HEK293 (cell line): Measurements from ENCODE around the gene LRRC26.

Experiments used
- CTCF ChIA-PET: fragments of 350-600 bp; formaldehyde crosslinking; extraction: SDS; loops from one replicate; lab custom pipeline; 2021; ENCODE audit warnings: antibody characterized with exemption; lab: Yijun Ruan, JAX
- POLR2A ChIA-PET: fragments of 300-600 bp; formaldehyde crosslinking; extraction: SDS; loops from one replicate; lab custom pipeline; 2020; ENCODE audit warnings: antibody characterized with exemption, inconsistent platforms; lab: Yijun Ruan, JAX
- H3K27ac ChIP-seq: fragments of 200-500 bp; sonication (Bioruptor generic); 2 replicates; pipeline ENCODE4 v1.5.1; 2014; ENCODE audit warnings: low read depth, low read length, control low read depth, inconsistent platforms; ENCODE audit errors: extremely low read depth
- H3K36me3 ChIP-seq, 2 experiments: fragments of 200-500 bp in 1 of 2; sonication (Bioruptor generic) in 1 of 2; 1 replicate in 1 of 2; 2 replicates in 1 of 2; pipeline ENCODE4 v1.5.1; 2014 to 2017; ENCODE audit warnings: inconsistent platforms in 2 of 2, low read length in 2 of 2; ENCODE audit not compliant: control insufficient read depth in 2 of 2, insufficient read depth in 1 of 2
- H3K4me1 ChIP-seq: fragments of 200-500 bp; sonication (Bioruptor generic); 2 replicates; pipeline ENCODE4 v1.5.1; 2014; ENCODE audit warnings: mild to moderate bottlenecking, low read length, inconsistent platforms; ENCODE audit not compliant: control insufficient read depth, insufficient read depth
- H3K4me3 ChIP-seq: 2 replicates; pipeline ENCODE4 v1.5.1; 2011; ENCODE audit warnings: low read depth, mild to moderate bottlenecking, control low read depth, low read length, moderate library complexity
- H3K9me3 ChIP-seq: fragments of 200-500 bp; sonication (Bioruptor generic); 2 replicates; pipeline ENCODE4 v1.5.1; 2014; ENCODE audit warnings: low read depth, low read length, inconsistent platforms; ENCODE audit not compliant: control insufficient read depth, insufficient read depth
- GLIS2 ChIP-seq: fragments of 450-650 bp; formaldehyde crosslinking; IDR thresholded peaks from 2 replicates; pipeline ENCODE4 v1.5.1; 2016; ENCODE audit warnings: missing biosample characterization, missing genetic modification characterization
- HIC1 ChIP-seq: fragments of 450-650 bp; formaldehyde crosslinking; IDR thresholded peaks from 2 replicates; pipeline ENCODE4 v1.5.1; 2016; ENCODE audit warnings: missing biosample characterization, missing genetic modification characterization
- INSM2 ChIP-seq: fragments of 450-650 bp; formaldehyde crosslinking; IDR thresholded peaks from 2 replicates; pipeline ENCODE4 v1.5.1; 2016; ENCODE audit warnings: missing biosample characterization, missing genetic modification characterization
- KLF8 ChIP-seq: fragments of 450-650 bp; formaldehyde crosslinking; IDR thresholded peaks from 2 replicates; pipeline ENCODE4 v1.5.1; 2016; ENCODE audit warnings: missing biosample characterization, missing genetic modification characterization
- KLF9 ChIP-seq: fragments of 450-650 bp; formaldehyde crosslinking; IDR thresholded peaks from 2 replicates; pipeline ENCODE4 v1.5.1; 2016; ENCODE audit warnings: missing biosample characterization, missing genetic modification characterization, low read depth
- PBX3 ChIP-seq: sonication (generic); formaldehyde crosslinking; IDR thresholded peaks from 2 replicates; pipeline ENCODE4 v1.8.1; 2022; ENCODE audit warnings: mild to moderate bottlenecking, moderate library complexity, missing genetic modification reagents
- SCRT2 ChIP-seq: fragments of 450-650 bp; formaldehyde crosslinking; IDR thresholded peaks from 2 replicates; pipeline ENCODE4 v1.5.1; 2016; ENCODE audit warnings: missing biosample characterization, missing genetic modification characterization
- YY1 ChIP-seq: fragments of 450-650 bp; formaldehyde crosslinking; IDR thresholded peaks from 2 replicates; pipeline ENCODE4 v1.5.1; 2018; ENCODE audit warnings: missing biosample characterization, missing genetic modification characterization
- ZBTB17 ChIP-seq: fragments of 450-650 bp; formaldehyde crosslinking; IDR thresholded peaks from 2 replicates; pipeline ENCODE4 v1.5.1; 2016; ENCODE audit warnings: missing biosample characterization, missing genetic modification characterization
- ZBTB26 ChIP-seq: fragments of 450-650 bp; formaldehyde crosslinking; optimal IDR thresholded peaks from 2 replicates; pipeline ENCODE3; 2016; ENCODE audit warnings: missing biosample characterization, mild to moderate bottlenecking, missing genetic modification characterization
- ZBTB48 ChIP-seq: fragments of 450-650 bp; formaldehyde crosslinking; IDR thresholded peaks from 2 replicates; pipeline ENCODE4 v1.5.1; 2016; ENCODE audit warnings: missing biosample characterization, missing genetic modification characterization
- ZEB2 ChIP-seq: fragments of 450-650 bp; formaldehyde crosslinking; IDR thresholded peaks from 2 replicates; pipeline ENCODE4 v1.5.1; 2016; ENCODE audit warnings: missing biosample characterization, missing genetic modification characterization
- ZIC2 ChIP-seq: fragments of 450-650 bp; formaldehyde crosslinking; IDR thresholded peaks from 2 replicates; pipeline ENCODE4 v1.5.1; 2016; ENCODE audit warnings: missing biosample characterization, missing genetic modification characterization
- ZNF133 ChIP-seq: fragments of 450-650 bp; formaldehyde crosslinking; IDR thresholded peaks from 2 replicates; pipeline ENCODE4 v1.5.1; 2016; ENCODE audit warnings: missing biosample characterization, missing genetic modification characterization
- ZNF174 ChIP-seq: fragments of 450-650 bp; formaldehyde crosslinking; IDR thresholded peaks from 2 replicates; pipeline ENCODE4 v1.5.0; 2017; ENCODE audit warnings: missing biosample characterization, mild to moderate bottlenecking, missing genetic modification characterization
- ZNF175 ChIP-seq: fragments of 450-650 bp; formaldehyde crosslinking; IDR thresholded peaks from 2 replicates; pipeline ENCODE4 v1.5.1; 2016; ENCODE audit warnings: missing biosample characterization, missing genetic modification characterization
- ZNF24 ChIP-seq: fragments of 450-650 bp; formaldehyde crosslinking; IDR thresholded peaks from 2 replicates; pipeline ENCODE4 v1.5.1; 2016; ENCODE audit warnings: missing biosample characterization, missing genetic modification characterization
- ZNF341 ChIP-seq: fragments of 450-650 bp; formaldehyde crosslinking; IDR thresholded peaks from 2 replicates; pipeline ENCODE4; 2016; ENCODE audit warnings: low read depth, missing biosample characterization, missing genetic modification characterization
- ZNF488 ChIP-seq: fragments of 450-650 bp; formaldehyde crosslinking; IDR thresholded peaks from 2 replicates; pipeline ENCODE4 v1.5.1; 2016; ENCODE audit warnings: missing biosample characterization, missing genetic modification characterization
- ZNF501 ChIP-seq: fragments of 450-650 bp; formaldehyde crosslinking; IDR thresholded peaks from 2 replicates; pipeline ENCODE4 v1.5.1; 2016; ENCODE audit warnings: missing biosample characterization, missing genetic modification characterization
- ZNF530 ChIP-seq: fragments of 450-650 bp; formaldehyde crosslinking; IDR thresholded peaks from 2 replicates; pipeline ENCODE4 v1.5.1; 2016; ENCODE audit warnings: low read depth, missing biosample characterization, missing genetic modification characterization
- ZNF558 ChIP-seq: fragments of 450-650 bp; formaldehyde crosslinking; IDR thresholded peaks from 2 replicates; pipeline ENCODE4 v1.5.1; 2016; ENCODE audit warnings: missing biosample characterization, missing genetic modification characterization
- ZNF600 ChIP-seq: fragments of 450-650 bp; formaldehyde crosslinking; IDR thresholded peaks from 2 replicates; pipeline ENCODE4 v1.5.1; 2016; ENCODE audit warnings: missing biosample characterization, missing genetic modification characterization
- ZNF629 ChIP-seq: fragments of 450-650 bp; formaldehyde crosslinking; IDR thresholded peaks from 2 replicates; pipeline ENCODE4 v1.5.1; 2017; ENCODE audit warnings: missing biosample characterization, missing genetic modification characterization
- ZNF843 ChIP-seq: fragments of 450-650 bp; formaldehyde crosslinking; IDR thresholded peaks from 2 replicates; pipeline ENCODE4 v1.5.1; 2016; ENCODE audit warnings: missing biosample characterization, missing genetic modification characterization

LRRC26 gene

GRCh38 chr9:137189297-137190295 lies 19.7 kb upstream of the LRRC26 start:
- Histone ChIP-seq H3K27ac (peak overlapping the region; percentile 92), H3K36me3 (peaks cover 0 to 60% of the 10 kb centered on the region in 2 experiments; a peak in 1 of 3 replicates), H3K9me3 (no peaks in the 10 kb centered on the region), H3K4me1 (peaks cover 14% of the 10 kb centered on the region), H3K4me3 (peak overlapping the region; percentile 92)
- ChIA-PET POLR2A (interaction anchor here (0.5 to 7.1 kb wide), 28 partner anchors 9 to 415 kb away, joined by 3 to 178 read pairs (median 5); partner anchors contain the start of genes LRRC26, MAN1B1, MRPL41 and NDOR1), CTCF (interaction anchor here (0.7 to 3.5 kb wide), 16 partner anchors 8 to 461 kb away, joined by 3 to 22 read pairs (median 4); partner anchors contain the start of genes NDOR1, RNF224, TMEM203 and TPRN)
- no peak for TF ChIP-seq ZNF174 (tag by site-specific recombination)
- TF ChIP-seq ZBTB17 (tag by site-specific recombination): 0 out of 2 replicates have a peak, but pooled peaks have one; percentile 40
- 0 out of 2 replicates have a peak, but pooled peaks have one; percentile 1 for TF ChIP-seq ZBTB48
- TF ChIP-seq ZEB2 (tag by site-specific recombination): 0 out of 2 replicates have a peak, but pooled peaks have one; percentile 3
- peak; percentile 11 for TF ChIP-seq ZNF501 (tag by site-specific recombination)
- no peak for TF ChIP-seq ZNF629 (tag by site-specific recombination)
- peak; percentile 82 for TF ChIP-seq HIC1 (tag by site-specific recombination)
- TF ChIP-seq SCRT2: peak; percentile 55; the same call in 1 of the 2 replicates
- TF ChIP-seq ZIC2 (tag by site-specific recombination): peak; percentile 68; the same call in 1 of the 2 replicates
- peak; percentile 53 for TF ChIP-seq GLIS2 (tag by site-specific recombination)
- TF ChIP-seq ZNF133 (tag by site-specific recombination): no peak
- TF ChIP-seq ZNF600 (tag by site-specific recombination): peak; percentile 31; the same call in 1 of the 2 replicates

- POLR2A ChIA-PET: interaction anchor here (0.5 to 7.1 kb wide), 28 partner anchors 10 to 416 kb away, joined by 3 to 178 read pairs (median 5); partner anchors contain the start of genes LRRC26, MAN1B1, MRPL41 and NDOR1
- peaks cover 11% of the 10 kb centered on the region for H3K4me1 ChIP-seq
- CTCF ChIA-PET: interaction anchor here (0.7 to 3.5 kb wide), 12 partner anchors 9 to 342 kb away, joined by 3 to 22 read pairs (median 4); partner anchors contain the start of genes RNF224 and TPRN
- no peaks in the 10 kb centered on the region for H3K9me3 ChIP-seq
- H3K4me3 ChIP-seq: peak within 1 kb of the TSS; percentile 92
- H3K36me3 ChIP-seq: peaks cover 0 to 69% of the 10 kb centered on the region in 2 experiments; a peak in 1 of 3 replicates
- H3K27ac ChIP-seq: peak within 1 kb of the TSS; percentile 92
- TF ChIP-seq ZNF843 (tag by site-specific recombination): peak; percentile 78
- TF ChIP-seq ZNF24: peak; percentile 73; the same call in 1 of the 2 replicates
- TF ChIP-seq KLF9 (tag by site-specific recombination): peak; percentile 11; the same call in 1 of the 2 replicates
- no peak for TF ChIP-seq ZNF530 (tag by site-specific recombination)
- no peak for TF ChIP-seq ZNF488 (tag by site-specific recombination)
- TF ChIP-seq ZNF341 (tag by site-specific recombination): peak; percentile 99
- peak; percentile 99 for TF ChIP-seq ZBTB26 (tag by site-specific recombination)
- peak; percentile 92 for TF ChIP-seq INSM2 (tag by site-specific recombination)
- peak; percentile 97 for TF ChIP-seq PBX3
- peak; percentile 98 for TF ChIP-seq YY1 (tag by site-specific recombination)
- TF ChIP-seq ZNF558 (tag by site-specific recombination): no peak
- no peak for TF ChIP-seq ZNF175
- TF ChIP-seq KLF8 (tag by site-specific recombination): peak; percentile 68; the same call in 1 of the 2 replicates
Measured at GRCh38 chr9:137188490-137189296, 18.8 kb upstream of the LRRC26 start, which contains the start of the genes ANAPC2 and SSNA1. Gene ANAPC2, minus strand, starts transcription at chr9:137188560. Its CDS starts 28 bp downstream, at chr9:137188532. Gene SSNA1, plus strand, starts transcription at chr9:137188676. Its CDS starts 51 bp downstream, at chr9:137188727.
